ENCODE measurements around the gene HDAC4.

The HDAC4 gene

GRCh38 chr2:239138610-239139009 lies 262.2 kb downstream of the HDAC4 start:
- no peak for DNase-seq (ENCODE audit: insufficient read length, low spot score)

GRCh38 chr2:239137898-239138283 lies 262.9 kb downstream of the HDAC4 start:
- FAIRE-seq (no peak), DNase-seq (ENCODE audit: insufficient read length, low spot score) (no peak)

More at GRCh38 chr2:239138610-239139009, 262.2 kb downstream of the HDAC4 start:
- no peak for FAIRE-seq

GRCh38 chr2:239137165-239137897 lies 263.5 kb downstream of the HDAC4 start:
- no peak for DNase-seq (ENCODE audit: insufficient read length, low spot score)

GRCh38 chr2:239136762-239137161 lies 264.1 kb downstream of the HDAC4 start:
- DNase-seq (ENCODE audit: insufficient read length, low spot score) (no peak), FAIRE-seq (no peak)

More at GRCh38 chr2:239137165-239137897, 263.5 kb downstream of the HDAC4 start:
- FAIRE-seq, result no peak

- no peak for DNase-seq (ENCODE audit: insufficient read length, low spot score)
- FAIRE-seq, result no peak
Measured at GRCh38 chr2:239136203-239136602, 264.6 kb downstream of the HDAC4 start.

- FAIRE-seq, result no peak
Measured at GRCh38 chr2:239135531-239135930, 265.3 kb downstream of the HDAC4 start.

GRCh38 chr2:239133945-239134570 lies 266.8 kb downstream of the HDAC4 start:
- FAIRE-seq, result no peak
- DNase-seq (ENCODE audit: insufficient read length, low spot score), result no peak

More at GRCh38 chr2:239135531-239135930, 265.3 kb downstream of the HDAC4 start:
- no peak for DNase-seq (ENCODE audit: insufficient read length, low spot score)

GRCh38 chr2:239132786-239133185 lies 268.0 kb downstream of the HDAC4 start:
- no peak for DNase-seq (ENCODE audit: insufficient read length, low spot score)
- no peak for FAIRE-seq

GRCh38 chr2:239132156-239132709 lies 268.6 kb downstream of the HDAC4 start:
- FAIRE-seq, result no peak
- DNase-seq (ENCODE audit: insufficient read length, low spot score), result no peak

GRCh38 chr2:239131521-239131920 lies 269.3 kb downstream of the HDAC4 start:
- FAIRE-seq (no peak), DNase-seq (ENCODE audit: insufficient read length, low spot score) (no peak)

GRCh38 chr2:239130786-239131325 lies 270.0 kb downstream of the HDAC4 start:
- FAIRE-seq (no peak), DNase-seq (ENCODE audit: insufficient read length, low spot score) (no peak)

GRCh38 chr2:239130041-239130440 lies 270.8 kb downstream of the HDAC4 start:
- DNase-seq (ENCODE audit: insufficient read length, low spot score), result no peak
- no peak for FAIRE-seq

GRCh38 chr2:239129147-239129920 lies 271.5 kb downstream of the HDAC4 start:
- FAIRE-seq, result no peak

GRCh38 chr2:239128706-239129105 lies 272.1 kb downstream of the HDAC4 start:
- DNase-seq (ENCODE audit: insufficient read length, low spot score), result no peak
- FAIRE-seq, result no peak

More at GRCh38 chr2:239129147-239129920, 271.5 kb downstream of the HDAC4 start:
- no peak for DNase-seq (ENCODE audit: insufficient read length, low spot score)

- FAIRE-seq, result no peak
- no peak for DNase-seq (ENCODE audit: insufficient read length, low spot score)
Measured at GRCh38 chr2:239127513-239127912, 273.3 kb downstream of the HDAC4 start.

GRCh38 chr2:239125726-239126675 lies 274.8 kb downstream of the HDAC4 start:
- DNase-seq (ENCODE audit: insufficient read length, low spot score), result no peak
- FAIRE-seq, result no peak

- DNase-seq (ENCODE audit: insufficient read length, low spot score) (no peak), FAIRE-seq (no peak)
Measured at GRCh38 chr2:239124152-239124899, 276.5 kb downstream of the HDAC4 start.

- FAIRE-seq (no peak), DNase-seq (ENCODE audit: insufficient read length, low spot score) (no peak)
Measured at GRCh38 chr2:239122421-239123110, 278.3 kb downstream of the HDAC4 start.

Data from GM19239 (cell line).